ENCODE measurements around the gene SLC6A13.
"Not testable (repeated sequence)": the region's sequence is repeated elsewhere in the genome, so short reads cannot be mapped to it uniquely, and the experiment has no call there.

The SLC6A13 gene

GRCh38 chr12:195951-196350 lies 66.7 kb downstream of the SLC6A13 start:
- DNase-seq, result no peak

DNA sequence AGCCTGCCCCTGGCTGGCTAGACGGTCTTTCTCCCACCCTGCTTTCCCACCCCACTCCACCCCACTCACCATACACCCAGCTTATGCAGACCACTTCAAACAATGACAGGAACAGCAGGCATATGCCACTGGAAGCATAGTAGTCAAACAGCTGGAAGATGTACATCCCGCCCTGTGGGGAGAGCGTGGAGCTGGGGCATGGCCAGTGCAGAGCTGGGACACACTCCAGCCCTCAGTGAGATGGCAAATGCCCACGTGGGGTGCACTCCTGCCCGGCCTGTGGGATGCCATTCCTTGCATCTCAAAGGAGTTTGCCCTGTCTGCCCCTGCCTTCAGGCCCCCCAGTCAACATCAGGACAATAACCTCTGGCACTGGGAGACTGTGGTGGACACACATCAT lies 67.5 kb downstream of the SLC6A13 start:
- no peak for DNase-seq

DNA sequence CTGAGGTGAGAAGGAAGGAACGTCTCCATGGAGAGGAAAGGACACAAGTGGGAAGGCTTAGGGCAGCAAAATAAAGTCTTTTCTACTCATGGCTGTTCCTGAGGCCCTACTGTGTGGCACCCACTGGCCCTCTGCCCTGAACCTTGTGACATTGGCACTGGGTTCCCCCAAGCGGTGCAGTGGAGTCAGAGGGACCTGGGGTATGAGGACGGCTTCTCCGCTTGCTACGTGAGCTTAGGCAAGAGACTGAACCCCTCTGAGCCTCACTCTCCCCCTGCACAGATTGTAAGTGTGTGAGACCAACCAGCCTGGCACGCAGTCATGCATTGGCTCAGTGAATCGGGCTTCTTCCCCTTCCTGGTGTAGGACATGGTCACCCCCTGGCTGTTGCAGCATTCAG lies 68.4 kb downstream of the SLC6A13 start:
- no peak for DNase-seq

- no peak for DNase-seq
Measured at GRCh38 chr12:193261-193660, 69.4 kb downstream of the SLC6A13 start.

GRCh38 chr12:191541-191940 lies 71.1 kb downstream of the SLC6A13 start:
- DNase-seq, result no peak

GRCh38 chr12:190881-191280 lies 71.8 kb downstream of the SLC6A13 start:
- no peak for DNase-seq

DNA sequence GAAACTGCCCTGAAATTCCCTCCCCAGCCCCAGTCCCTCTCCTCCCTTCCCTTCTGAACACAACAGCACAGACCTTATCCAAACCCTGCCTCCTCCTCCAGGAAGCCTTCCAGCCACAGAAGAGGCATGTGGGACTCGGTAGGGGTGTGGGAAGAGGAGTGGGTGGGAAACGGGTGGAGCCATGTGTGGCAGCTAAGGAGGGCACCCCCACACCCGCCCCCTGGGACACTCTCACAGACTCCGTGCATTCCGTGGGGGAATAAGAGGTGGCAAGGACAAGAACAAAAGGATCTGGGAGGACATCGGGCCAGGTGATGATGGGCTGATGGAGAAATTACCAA lies 73.0 kb downstream of the SLC6A13 start:
- DNase-seq, result no peak

DNA sequence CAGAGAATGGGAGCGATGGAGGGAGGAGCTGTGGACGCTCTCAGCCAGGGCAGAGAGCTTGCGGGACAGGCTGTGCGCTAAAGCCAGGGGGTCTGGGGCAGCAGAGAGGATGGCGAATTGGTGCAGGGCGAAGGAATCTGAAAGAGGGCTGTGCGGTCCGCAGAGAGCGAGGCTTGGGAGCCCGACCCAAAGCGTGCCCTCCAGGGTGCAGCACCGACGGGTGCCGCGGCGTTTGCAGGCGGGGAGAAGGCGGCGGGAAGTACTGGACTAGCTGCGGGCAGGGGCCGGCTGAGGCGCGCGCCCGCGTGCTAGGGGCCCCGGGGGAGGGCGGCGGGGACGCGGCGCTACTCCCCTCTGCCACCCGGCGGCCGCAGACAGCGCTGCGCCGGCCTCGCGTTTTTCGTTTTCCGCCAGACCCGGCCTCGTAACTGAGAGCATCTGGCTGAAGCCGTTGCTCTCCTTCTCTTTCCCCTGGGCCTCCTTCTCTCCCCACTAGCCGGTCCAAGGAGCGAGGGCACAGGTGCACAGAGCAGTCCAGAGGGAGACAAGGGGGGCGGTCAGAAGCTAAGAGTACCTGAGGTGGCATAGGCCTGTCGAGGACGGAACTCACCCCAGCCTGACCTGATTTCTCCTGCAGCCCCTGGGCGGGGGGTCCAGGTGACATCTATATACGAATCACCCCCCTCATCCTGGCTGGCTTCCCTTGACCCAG lies 73.6 kb downstream of the SLC6A13 start:
- peak; percentile 64 for DNase-seq

DNA sequence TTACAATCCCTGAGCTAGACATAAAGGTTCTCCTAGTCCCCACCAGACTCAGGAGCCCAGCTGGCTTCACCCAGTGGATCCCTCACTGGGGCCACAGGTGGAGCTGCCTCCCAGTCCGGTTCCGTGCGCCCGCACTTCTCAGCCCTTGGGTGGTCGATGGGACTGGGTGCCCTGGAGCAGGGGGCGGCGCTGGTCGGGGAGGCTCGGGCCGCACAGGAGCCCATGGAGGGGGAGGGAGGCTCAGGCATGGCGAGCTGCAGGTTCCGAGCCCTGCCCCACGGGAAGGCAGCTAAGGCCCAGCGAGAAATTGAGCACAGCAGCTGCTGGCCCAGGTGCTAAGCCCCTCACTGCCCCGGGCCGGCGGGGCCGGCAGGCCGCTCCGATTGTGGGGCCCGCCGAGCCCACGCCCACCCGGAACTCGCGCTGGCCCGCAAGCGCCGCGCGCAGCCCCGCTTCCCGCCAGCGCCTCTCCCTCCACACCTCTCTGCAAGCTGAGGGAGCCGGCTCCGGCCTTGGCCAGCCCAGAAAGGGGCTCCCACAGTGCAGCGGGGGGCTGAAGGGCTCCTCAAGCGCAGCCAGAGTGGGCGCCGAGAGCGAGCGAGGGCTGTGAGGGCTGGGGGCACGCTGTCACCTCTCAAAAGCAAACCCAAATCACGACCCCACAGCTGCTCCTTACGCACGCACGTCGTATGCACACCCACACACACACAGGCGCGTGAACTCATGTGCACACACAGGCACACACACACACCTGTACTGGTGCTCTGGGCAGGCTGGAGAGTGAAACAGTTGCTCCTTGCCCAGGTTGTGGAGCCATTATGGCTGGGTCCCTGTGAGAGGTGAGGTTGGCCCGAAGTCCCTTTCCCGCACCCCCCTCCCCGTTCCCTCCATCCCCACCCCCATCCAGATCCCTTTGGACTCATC lies 74.4 kb downstream of the SLC6A13 start:
- DNase-seq, result not testable (repeated sequence)

GRCh38 chr12:186006-186625 lies 76.5 kb downstream of the SLC6A13 start:
- no peak for DNase-seq

- DNase-seq, result no peak
Measured at GRCh38 chr12:185576-185955, 77.1 kb downstream of the SLC6A13 start.

GRCh38 chr12:184811-185575 lies 77.6 kb downstream of the SLC6A13 start:
- DNase-seq, result no peak

- DNase-seq, result peak; percentile 81
Measured at GRCh38 chr12:182381-182892, 80.2 kb downstream of the SLC6A13 start.

DNA sequence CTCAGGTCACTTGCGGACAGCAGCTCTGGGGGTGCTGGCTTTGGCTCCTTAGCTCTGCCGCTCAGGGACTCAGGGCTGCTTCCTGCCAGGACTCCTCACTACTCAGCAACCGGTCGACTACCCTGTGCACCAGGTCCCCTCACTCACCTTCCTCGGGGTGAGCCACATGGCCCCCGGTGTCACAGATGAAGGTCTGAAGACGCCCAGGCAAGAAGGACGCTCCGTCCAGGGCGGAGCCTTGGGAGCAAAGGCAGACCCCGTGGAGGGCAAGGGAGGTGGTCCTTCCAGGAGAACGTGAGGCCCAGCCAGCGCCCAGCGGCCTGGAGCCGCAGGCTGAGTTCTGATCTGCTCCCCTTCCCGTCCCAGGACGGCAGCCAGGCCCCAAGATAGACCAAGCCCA lies 80.7 kb downstream of the SLC6A13 start:
- no peak for DNase-seq

DNA sequence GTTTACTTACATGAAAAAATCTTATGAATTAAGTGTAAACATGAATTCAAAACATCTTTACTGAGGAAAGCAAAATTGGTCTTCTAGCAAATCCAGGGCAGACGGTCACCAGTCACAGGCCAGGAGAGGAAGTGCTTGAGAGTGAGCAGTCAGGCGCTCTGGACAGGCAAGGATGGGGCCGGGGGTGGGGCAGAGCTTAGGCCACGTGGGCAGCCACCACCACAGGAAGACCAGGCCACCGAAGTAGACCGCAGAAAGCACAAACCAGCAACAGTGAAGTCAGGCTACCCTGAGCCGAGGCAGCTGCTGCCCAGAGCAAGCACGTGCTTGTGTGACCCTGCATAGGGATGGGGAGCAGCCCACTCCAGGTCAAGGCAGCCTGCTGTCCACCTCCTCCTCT lies 82.2 kb downstream of the SLC6A13 start:
- no peak for DNase-seq

GRCh38 chr12:179885-180284 lies 82.8 kb downstream of the SLC6A13 start:
- no peak for DNase-seq

DNA sequence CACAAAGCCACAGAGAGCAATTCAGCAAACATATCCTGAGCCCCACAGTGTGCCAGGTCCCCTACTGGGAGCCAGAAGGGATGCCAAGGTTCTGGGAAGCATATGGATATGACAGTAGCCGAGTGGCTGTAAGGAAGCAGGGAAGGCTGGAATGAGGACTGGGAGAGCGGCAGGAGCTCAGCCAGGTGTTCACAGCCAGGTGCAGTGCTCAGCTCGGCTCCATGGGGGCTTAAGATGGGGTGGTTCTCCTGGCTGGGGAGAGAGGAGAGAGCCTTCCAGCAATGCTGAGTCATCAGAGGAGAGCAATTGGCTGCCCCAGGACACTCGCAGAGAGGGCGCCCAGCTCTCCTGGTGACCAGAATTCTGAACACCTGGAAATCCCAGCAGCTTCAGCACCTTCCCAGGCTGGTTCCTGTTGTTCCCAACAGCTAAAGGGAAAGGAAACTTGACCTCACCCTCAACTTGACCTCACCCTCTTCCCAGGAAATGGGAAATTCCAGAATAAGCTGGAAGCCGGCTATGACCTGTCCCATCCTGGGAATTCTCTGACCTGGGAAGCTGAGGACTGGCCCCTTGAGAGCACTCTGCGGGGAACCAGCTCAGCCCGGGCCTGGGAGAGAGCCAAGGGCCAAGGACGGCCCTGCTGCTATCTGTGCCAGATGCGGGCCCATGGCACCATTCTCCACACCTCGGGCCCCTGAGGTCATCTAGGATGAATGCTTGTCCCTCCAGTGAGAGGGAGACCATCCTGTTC lies 83.3 kb downstream of the SLC6A13 start:
- DNase-seq, result no peak

GRCh38 chr12:178829-179109 lies 83.9 kb downstream of the SLC6A13 start:
- no peak for DNase-seq

DNA sequence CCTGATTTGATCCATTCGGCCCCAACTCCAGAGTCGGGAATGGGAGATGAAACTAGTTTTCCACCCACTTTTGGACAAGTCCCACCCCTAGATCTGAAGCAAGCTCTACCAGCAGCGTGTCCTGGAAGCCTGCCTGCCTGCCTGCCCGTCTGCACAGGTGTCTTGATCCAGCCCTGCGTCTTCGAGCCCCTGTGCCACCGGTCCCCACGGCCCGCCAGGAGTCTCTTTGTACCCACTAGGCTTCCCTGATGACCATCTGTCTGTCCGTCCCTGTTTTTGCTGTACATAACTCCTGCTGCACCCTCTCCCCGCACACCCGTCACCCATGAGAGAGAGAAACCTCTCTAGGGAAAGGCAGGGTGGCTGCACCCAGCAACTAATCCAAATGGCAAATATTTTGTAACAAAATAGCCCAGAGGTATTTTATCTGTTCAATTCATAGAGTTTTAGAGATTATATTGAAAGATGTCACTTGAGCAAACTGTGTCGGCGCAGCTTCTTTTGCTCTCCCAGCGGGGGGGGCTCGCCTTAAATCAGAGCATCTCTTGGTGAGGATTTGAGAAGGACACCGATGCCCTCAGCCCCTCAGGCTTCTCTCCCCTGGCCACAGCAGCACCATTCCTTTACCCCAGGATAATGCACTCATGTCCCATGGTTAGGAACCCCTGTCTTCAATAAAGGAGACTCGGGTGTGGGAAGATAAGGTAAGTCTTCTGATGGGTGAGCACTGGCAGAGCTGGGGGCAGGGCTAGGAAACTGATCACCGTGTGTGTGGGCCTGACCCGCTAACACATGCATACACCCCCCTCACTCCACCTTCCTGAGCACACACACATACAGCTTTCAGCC lies 84.4 kb downstream of the SLC6A13 start:
- no peak for DNase-seq

DNA sequence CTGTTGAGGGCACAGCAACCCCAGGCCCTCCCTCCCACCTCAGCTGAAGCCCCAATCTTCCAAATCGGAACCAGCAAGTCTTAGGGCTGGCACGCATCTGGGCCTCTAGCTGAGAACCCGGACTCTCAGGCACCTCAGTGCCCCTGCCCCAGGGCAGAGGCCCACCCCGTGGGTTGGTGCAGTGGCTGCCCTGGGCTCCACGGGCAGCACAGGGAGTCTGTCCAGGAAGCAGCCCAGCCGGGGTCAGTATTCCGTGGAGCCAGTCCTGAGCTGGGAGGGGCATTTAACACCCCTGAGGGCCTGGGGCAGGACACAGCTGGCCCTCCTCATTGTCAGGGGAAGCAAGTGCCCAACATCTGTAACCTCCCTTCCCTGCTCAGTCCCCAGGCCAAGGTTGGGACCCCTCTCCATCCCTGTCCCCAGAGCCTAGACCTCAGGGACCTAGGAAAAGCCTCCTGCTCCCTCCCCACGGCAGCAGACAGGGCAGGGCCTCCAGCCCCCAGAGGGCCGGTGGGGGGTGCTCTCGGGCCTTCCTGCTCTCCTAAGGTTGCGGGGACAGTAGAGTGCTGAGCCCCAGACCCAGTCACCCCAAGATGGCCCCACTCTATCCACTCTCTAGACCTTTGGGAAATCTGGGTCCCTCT lies 85.2 kb downstream of the SLC6A13 start:
- DNase-seq, result no peak

Measured in EL (cell line).